Loucy (cell line): ENCODE data around the gene U2AF2.

Experiments used
- CTCF ChIP-seq: fragments of 200-600 bp; sonication (generic); conservative IDR thresholded peaks from 2 replicates; pipeline ENCODE4 v1.5.1; 2014; ENCODE audit warnings: mild to moderate bottlenecking, antibody characterized with exemption, low read length
- EZH2phosphoT487 ChIP-seq: fragments of 200-600 bp; IDR thresholded peaks from 2 replicates; pipeline ENCODE4 v1.6.1; 2018; ENCODE audit warnings: antibody characterized with exemption, mild to moderate bottlenecking, moderate library complexity, borderline replicate concordance

GRCh38 chr19:55622242-55622969, 32.4 kb upstream of the U2AF2 start:
- TF ChIP-seq CTCF (no peak), EZH2phosphoT487 (no peak)
